Measurements from ENCODE around the gene BMF.
A peak's percentile ranks its signal among the peaks of the same experiment; 100 is the strongest.

BMF gene

GRCh38 chr15:40095371-40096093 is 13.1 kb downstream of the BMF start:
- Histone ChIP-seq H3K9me3 (ENCODE audit: insufficient read depth, low read length) (no peaks in the 10 kb centered on the region), H3K9ac (ENCODE audit: low read length) (peak overlapping the region; percentile 68), H3K9me2 (replicated peaks; ENCODE audit: insufficient read depth, low read length) (no peaks in the 10 kb centered on the region), H3K4me2 (ENCODE audit: low read depth, low read length, poor library complexity, severe bottlenecking) (peak overlapping the region; percentile 70), H3K27me3 (ENCODE audit: low read length) (no peaks in the 10 kb centered on the region), H4K20me1 (ENCODE audit: low read depth, low read length) (no peaks in the 10 kb centered on the region), H3K27ac (ENCODE audit: low read depth, low read length) (peak overlapping the region; percentile 98), H2AFZ (ENCODE audit: low read depth, low read length, severe bottlenecking) (no peak overlapping the region), H3K4me3 (ENCODE audit: insufficient read depth, low read length, poor library complexity, severe bottlenecking) (peak overlapping the region; percentile 8), H3K79me2 (ENCODE audit: insufficient read depth, low read length) (peaks cover 54% of the 10 kb centered on the region), H3F3A (ENCODE audit: insufficient read depth) (peaks cover 73% of the 10 kb centered on the region), H3K36me3 (ENCODE audit: low read length) (peaks cover 10% of the 10 kb centered on the region)
- no peak for TF ChIP-seq EZH2phosphoT487 (conservative IDR thresholded peaks at IDR 0.05; ENCODE audit: low read length)
- TF ChIP-seq CTCF (IDR thresholded peaks at IDR 0.05; ENCODE audit: insufficient read depth, low read length, poor library complexity, severe bottlenecking) = no peak

DNA sequence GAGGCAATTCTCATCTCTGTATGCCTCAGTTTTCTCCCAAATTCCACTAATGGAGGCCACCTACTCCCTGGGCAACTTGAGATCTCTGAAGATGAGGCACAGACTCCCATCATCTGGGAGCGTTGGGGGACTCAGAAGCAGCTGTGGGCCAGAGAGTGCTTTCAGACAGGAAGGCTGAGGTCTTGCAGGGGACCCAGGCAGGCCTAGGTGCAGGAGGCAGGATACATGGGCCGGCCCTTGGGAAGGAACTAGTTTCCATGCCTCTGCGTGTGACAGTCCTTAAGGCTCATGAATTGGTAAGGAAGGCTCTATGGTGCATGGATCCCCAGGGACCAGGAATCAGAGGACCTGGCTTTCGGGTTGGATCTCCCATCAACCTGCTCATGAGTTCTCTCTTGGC is 14.5 kb downstream of the BMF start:
- Histone ChIP-seq H3K27ac (ENCODE audit: low read depth, low read length) (peak overlapping the region; percentile 98), H3K36me3 (ENCODE audit: low read length) (peaks cover 10% of the 10 kb centered on the region), H3K27me3 (ENCODE audit: low read length) (no peaks in the 10 kb centered on the region), H3K9me3 (ENCODE audit: insufficient read depth, low read length) (no peaks in the 10 kb centered on the region), H2AFZ (ENCODE audit: low read depth, low read length, severe bottlenecking) (no peak overlapping the region), H3K4me2 (ENCODE audit: low read depth, low read length, poor library complexity, severe bottlenecking) (peak overlapping the region; percentile 70), H3F3A (ENCODE audit: insufficient read depth) (peaks cover 61% of the 10 kb centered on the region), H3K9ac (ENCODE audit: low read length) (peak overlapping the region; percentile 68), H4K20me1 (ENCODE audit: low read depth, low read length) (no peaks in the 10 kb centered on the region), H3K9me2 (replicated peaks; ENCODE audit: insufficient read depth, low read length) (no peaks in the 10 kb centered on the region), H3K79me2 (ENCODE audit: insufficient read depth, low read length) (peaks cover 47% of the 10 kb centered on the region), H3K4me3 (ENCODE audit: insufficient read depth, low read length, poor library complexity, severe bottlenecking) (no peak overlapping the region)
- no peak for TF ChIP-seq EZH2phosphoT487 (conservative IDR thresholded peaks at IDR 0.05; ENCODE audit: low read length)
- TF ChIP-seq CTCF (IDR thresholded peaks at IDR 0.05; ENCODE audit: insufficient read depth, low read length, poor library complexity, severe bottlenecking) = no peak

- peaks cover 53% of the 10 kb centered on the region for H3F3A ChIP-seq (ENCODE audit: insufficient read depth)
- H3K9ac ChIP-seq (ENCODE audit: low read length) = peak overlapping the region; percentile 68
- H3K79me2 ChIP-seq (ENCODE audit: insufficient read depth, low read length) = peaks cover 44% of the 10 kb centered on the region
- no peak overlapping the region for H2AFZ ChIP-seq (ENCODE audit: low read depth, low read length, severe bottlenecking)
- TF ChIP-seq EZH2phosphoT487 (conservative IDR thresholded peaks at IDR 0.05; ENCODE audit: low read length) (no peak), CTCF (IDR thresholded peaks at IDR 0.05; ENCODE audit: insufficient read depth, low read length, poor library complexity, severe bottlenecking) (no peak)
- no peaks in the 10 kb centered on the region for H4K20me1 ChIP-seq (ENCODE audit: low read depth, low read length)
- no peak overlapping the region for H3K4me3 ChIP-seq (ENCODE audit: insufficient read depth, low read length, poor library complexity, severe bottlenecking)
- no peaks in the 10 kb centered on the region for H3K9me3 ChIP-seq (ENCODE audit: insufficient read depth, low read length)
- H3K4me2 ChIP-seq (ENCODE audit: low read depth, low read length, poor library complexity, severe bottlenecking) = peak overlapping the region; percentile 70
- peak overlapping the region; percentile 98 for H3K27ac ChIP-seq (ENCODE audit: low read depth, low read length)
- peaks cover 10% of the 10 kb centered on the region for H3K36me3 ChIP-seq (ENCODE audit: low read length)
- no peaks in the 10 kb centered on the region for H3K9me2 ChIP-seq (replicated peaks; ENCODE audit: insufficient read depth, low read length)
- no peaks in the 10 kb centered on the region for H3K27me3 ChIP-seq (ENCODE audit: low read length)
These were observed 15.5 kb downstream of the BMF start for GRCh38 chr15:40092979-40093869.

Data from SU-DHL-6 (cell line).